Inflammatory macrophage (primary cell): ENCODE data around the gene PRR36.

Source experiments
- DNase-seq, 2 donors: peaks; one replicate each; pipeline ENCODE4 v3.0.0-alpha.2; 2020 to 2022

PRR36 gene

DNA sequence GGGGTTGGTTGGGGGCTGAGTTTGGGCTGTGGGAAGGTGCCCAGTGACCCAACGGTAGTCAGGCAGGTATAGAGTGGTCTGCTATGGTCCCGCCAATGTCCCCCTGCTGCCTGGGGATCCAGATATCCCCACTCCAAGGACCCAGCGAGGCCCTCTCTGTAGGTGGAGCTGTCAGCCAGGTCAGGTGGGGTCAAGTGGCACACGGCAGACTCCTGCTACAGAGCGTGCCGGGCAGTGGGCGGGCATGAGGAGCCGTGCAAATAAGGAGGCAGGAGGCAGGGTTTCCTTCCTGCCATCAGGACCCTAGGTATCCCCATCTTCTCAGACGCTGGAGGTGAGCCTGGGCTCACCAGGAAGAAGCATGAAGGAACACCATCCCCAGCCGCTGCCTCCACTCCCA lies 29.2 kb downstream of the PRR36 start:
- DNase-seq: no peak

GRCh38 chr19:7844405-7844804 lies 29.8 kb downstream of the PRR36 start:
- DNase-seq: no peak

DNA sequence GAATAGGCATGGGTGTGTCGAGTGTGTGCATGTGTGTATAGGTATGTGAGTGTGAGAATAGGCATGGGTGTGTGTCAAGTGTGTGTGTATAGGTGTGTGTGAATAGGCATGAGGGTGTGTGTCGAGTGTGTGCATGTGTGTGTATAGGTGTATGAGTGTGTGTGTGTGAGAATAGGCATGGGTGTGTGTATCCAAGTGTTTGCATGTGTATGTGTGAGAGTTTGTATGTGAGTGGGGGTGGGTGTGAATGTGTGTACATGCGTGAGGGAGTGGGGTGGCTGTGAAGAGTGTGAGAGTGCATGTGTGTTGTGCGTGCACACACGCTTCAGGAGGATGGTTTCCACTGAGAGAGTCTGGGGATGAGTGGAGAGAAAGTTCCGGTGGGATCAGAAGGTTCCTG lies 30.7 kb downstream of the PRR36 start:
- DNase-seq: no peak

DNA sequence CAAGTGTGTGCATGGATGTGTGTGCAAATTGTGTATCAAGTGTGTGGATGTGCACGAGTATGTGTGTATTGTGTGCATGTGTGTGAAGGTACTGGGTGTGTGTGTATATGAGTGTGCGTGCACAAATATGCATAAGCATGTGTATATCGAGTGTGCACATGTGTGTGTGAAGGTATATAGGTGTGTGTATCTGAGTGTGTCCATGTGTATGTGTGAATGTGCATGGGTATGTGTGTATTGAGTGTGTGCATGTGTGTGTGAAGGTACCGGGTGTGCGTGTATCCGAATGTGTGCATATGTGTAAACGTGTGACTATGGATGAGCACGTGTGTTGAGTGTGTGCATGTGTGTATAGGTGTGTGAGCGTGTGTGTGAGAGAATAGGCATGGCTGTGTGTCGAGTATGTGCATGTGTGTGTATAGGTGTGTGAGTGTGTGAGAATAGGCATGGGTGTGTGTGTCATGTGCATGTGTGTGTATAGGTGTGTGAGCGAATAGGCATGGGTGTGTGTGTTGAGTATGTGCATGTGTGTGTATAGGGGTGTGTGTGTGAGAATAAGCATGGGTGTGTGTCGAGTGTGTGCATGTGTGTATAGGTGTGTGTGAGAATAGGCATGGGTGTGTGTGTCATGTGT lies 31.4 kb downstream of the PRR36 start:
- no peak for DNase-seq

DNA sequence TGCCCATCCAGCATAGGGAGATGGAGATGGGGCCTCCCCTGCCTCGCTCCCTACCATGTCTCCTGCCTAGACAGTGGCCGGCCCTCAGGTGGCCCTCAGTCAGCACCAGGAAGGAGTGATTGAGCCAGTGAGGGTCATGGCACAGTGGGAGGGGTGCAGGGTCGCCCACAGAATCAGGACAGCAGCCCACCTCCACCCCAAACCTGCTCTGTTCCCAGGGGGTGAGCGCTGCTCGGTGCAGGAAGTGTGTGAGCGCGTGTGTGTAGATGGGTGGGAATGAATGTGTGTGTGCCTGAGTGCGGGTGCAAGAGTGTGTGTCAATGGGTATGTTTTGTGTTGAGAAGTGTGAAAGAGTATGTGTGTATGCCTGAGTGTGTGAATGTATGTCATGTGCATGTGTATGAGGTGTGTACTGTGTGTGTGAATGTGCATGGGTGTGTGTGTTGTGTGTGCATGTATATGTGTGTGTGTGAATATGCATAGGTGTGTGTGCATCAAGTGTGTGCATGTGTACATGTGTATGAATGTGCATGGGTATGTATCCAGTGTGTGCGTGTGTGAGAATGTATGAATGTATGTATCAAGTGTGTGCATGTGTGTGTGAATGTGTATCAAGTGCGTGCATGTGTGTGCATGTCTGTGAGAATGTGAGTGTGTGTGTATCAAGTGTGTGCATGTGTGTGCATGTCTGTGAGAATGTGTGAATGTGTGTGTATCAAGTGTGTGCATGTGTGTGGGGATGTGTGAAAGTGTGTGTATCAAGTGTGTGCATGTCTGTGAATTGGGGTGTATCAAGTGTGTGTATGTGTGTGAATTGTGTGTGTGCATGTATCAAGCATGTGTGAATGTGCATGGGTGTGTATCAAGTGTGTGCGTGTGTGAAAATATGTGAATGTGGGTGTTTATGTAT lies 32.2 kb downstream of the PRR36 start:
- DNase-seq: no peak

GRCh38 chr19:7840629-7841028 lies 33.6 kb downstream of the PRR36 start:
- DNase-seq: no peak

- no peak for DNase-seq
Measured at GRCh38 chr19:7839476-7839875, 34.7 kb downstream of the PRR36 start.

DNA sequence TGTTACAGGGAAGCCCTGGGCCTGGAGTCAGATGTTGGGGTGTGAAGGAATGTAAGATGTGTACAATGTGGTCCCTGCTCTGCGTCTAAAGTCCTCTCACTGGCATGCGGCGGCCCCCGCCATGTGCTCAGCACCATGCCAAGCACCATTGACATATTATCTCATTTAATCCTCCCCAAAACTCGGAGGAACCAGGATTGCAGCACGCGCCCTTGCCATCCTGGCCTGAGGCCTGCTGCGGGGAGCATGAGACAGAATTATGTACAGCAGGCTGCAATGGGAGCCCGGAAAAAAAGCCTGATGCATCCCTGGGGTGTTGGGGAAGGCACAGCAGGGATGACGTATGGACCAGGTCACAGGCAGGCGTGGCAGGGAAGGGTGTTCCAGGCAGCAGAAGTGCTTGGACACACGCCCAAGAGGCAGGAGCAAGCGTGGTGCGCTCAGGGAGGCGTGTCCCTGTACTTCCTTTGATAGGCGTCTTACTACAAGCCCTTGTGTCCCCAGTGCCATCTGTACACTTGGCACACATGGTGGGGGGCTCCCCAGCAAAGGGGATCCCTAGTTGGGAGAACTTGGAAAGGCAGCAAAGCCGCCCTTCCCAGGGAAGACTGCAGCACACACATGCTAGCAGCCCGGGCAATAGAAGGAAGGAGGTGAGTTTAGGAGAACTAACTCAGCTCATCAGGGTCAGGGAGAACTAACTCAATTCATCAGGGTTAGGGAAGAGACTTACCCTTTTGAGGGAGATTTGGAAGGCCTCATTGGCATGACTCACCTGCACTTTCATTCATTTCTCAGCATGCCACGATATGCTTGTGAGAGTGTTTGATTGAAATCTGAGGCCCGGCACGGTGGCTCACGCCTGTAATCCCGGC lies 40.7 kb downstream of the PRR36 start:
- DNase-seq: no peak

GRCh38 chr19:7832781-7833180 lies 41.4 kb downstream of the PRR36 start:
- no peak for DNase-seq

GRCh38 chr19:7832009-7832408 lies 42.2 kb downstream of the PRR36 start:
- DNase-seq: no peak

- no peak for DNase-seq
Measured at GRCh38 chr19:7831452-7831851, 42.7 kb downstream of the PRR36 start.

- DNase-seq: no peak
Measured at GRCh38 chr19:7830823-7831222, 43.4 kb downstream of the PRR36 start.

- DNase-seq: no peak
Measured at GRCh38 chr19:7830272-7830771, 43.9 kb downstream of the PRR36 start.

GRCh38 chr19:7829561-7830271 lies 44.5 kb downstream of the PRR36 start, which contains the start of gene EVI5L:
TSS of gene EVI5L (plus strand) at chr19:7830218. CDS start at chr19:7846543, 16,325 bp downstream.
- peak; percentile 100 for DNase-seq

DNA sequence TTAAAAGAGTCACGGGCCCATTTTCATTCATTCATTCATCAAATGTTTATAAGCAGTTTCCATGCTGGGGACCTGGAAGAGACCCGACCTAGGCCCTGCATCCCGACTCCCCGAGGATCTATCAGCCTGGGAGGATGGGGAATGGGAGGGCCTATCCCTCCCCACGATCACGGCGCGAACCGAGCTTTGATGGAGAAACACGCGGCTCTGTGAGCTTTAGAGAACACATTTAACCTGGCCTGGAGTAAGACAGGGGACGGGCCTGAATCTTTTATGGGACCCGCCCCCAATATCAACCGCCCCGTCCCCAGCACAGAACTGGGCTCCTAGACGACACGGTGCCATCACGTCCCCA lies 45.0 kb downstream of the PRR36 start:
- DNase-seq: no peak

GRCh38 chr19:7823686-7824301 lies 50.4 kb downstream of the PRR36 start:
- DNase-seq: no peak

DNA sequence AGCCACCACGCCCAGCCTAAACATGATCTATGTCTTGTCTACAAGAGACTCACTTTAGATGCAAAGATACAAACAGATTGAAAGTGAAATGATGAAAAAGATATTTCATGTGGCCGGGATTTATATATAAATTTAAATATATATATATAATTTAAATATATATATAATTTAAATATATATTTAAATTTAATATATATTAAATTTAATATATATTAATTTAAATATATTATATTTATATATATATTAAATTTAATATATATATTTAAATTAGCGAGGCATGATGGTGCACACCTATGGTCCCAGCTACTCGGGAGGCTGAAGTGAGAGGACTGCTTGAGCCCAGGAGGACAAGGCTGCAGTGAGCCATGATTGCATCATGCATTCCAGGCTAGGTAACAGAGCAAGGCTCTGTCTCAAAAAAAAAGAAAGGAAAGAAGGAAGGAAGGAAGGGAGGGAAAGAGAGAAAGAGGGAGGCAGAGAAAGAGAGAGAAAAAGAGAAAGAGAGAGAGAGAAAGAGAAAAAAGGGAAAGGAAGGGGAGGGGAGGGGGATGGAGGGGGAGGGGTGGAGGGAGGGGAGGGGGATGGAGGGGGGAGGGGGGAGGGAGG lies 51.2 kb downstream of the PRR36 start:
- DNase-seq: no peak

DNA sequence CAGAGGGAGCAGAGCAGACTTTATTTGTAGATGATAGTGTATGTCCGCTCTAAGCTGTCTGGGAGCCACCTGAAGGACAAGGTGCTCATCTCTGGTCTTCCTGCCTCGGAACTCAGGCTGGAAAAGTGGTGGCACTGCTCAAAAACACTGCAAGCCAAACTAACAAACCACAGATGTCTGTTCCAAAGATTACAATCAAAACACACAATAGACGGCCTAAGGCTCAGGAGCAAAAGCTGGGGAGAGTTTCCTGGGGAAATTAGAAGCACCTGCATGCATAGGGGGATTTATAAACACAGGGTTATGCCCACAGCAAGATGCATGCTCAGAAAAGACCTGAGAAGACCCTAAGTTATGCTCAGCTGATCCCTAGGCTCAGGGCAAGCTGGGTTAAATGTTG lies 53.6 kb downstream of the PRR36 start:
- DNase-seq: no peak

DNA sequence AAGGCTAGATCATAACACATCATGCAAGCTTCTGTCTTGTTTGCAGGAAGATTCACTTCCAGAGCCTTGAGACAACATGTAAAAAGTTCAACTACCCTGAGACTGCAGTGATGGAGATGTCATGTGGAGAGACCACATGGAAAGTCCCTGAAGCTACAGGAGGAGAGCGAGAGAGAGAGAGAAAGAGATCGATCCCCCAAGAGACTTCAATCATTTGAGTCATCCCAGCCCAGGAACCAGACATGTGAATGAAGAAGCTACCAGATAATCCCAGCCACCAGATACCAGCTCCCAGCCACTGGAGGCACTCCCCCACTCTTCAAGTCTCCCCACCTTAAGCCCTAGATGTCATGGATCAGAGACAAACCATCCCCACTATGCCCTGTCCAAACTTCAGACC lies 54.9 kb downstream of the PRR36 start:
- DNase-seq: no peak

DNA sequence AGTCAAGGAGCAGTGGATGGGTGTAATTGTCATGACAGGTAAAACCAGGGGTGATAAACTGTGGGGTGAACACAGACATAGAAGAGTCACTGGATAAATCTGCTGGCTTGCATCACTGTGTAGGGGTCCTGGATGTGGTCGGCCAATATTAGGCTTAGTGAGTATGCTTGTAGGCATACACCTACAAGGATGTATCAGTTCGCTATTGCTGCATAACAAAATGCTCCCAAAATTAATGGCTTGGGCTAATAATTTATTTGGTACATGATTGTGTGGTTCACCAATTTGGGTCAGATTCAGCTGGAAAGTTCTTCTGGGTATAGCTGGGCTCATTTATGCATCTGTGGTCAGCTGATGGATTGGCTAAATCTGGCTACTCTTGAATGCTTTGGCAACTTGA lies 55.4 kb downstream of the PRR36 start:
- no peak for DNase-seq
